Heart left ventricle (tissue), 16 donors: ENCODE results near the gene HIGD1C. TPM values are rescaled to one million over a fixed set of nuclear protein-coding genes. Genes with fewer than 3 reads are reported as not detected.
A peak's percentile ranks its signal among the peaks of the same experiment; 100 is the strongest.
"Not testable (repeated sequence)": the region's sequence is repeated elsewhere in the genome, so short reads cannot be mapped to it uniquely, and the experiment has no call there.

Experiments
- ATAC-seq, 4 donors: fragments of 200-7000 bp; cut with Tn5 transposase; one replicate each; pipeline ENCODE4 v1.9.1; 2020 to 2022; ENCODE audit warnings: moderate library complexity in 4 of 4, mild to moderate bottlenecking in 3 of 4, moderate number of reproducible peaks in 1 of 4
- DNase-seq, 5 donors: peaks; one replicate each; pipeline ENCODE4 v3.0.0-alpha.2; 2020
- H3K27ac ChIP-seq, 12 donors: fragments of 200-600 bp; sonication (generic) in 4 of 12; one replicate each; pipeline versions ENCODE4 v1.5.0 to v1.8.0; 2016 to 2022; ENCODE audit warnings: mild to moderate bottlenecking in 2 of 12
- H3K27me3 ChIP-seq, 9 donors: fragments of 200-600 bp; sonication (generic) in 2 of 9; one replicate each; pipeline versions ENCODE4 v1.5.1 to v1.8.0; 2016 to 2022; ENCODE audit warnings: mild to moderate bottlenecking in 3 of 9
- H3K36me3 ChIP-seq, 9 donors: fragments of 200-600 bp; sonication (generic) in 2 of 9; one replicate each; pipeline versions ENCODE4 v1.5.0 to v1.8.0; 2018 to 2022; ENCODE audit warnings: mild to moderate bottlenecking in 2 of 9
- H3K4me1 ChIP-seq, 12 donors: fragments of 200-600 bp; sonication (generic) in 4 of 12; one replicate each; pipeline versions ENCODE4 v1.5.0 to v1.8.0; 2016 to 2022; ENCODE audit warnings: mild to moderate bottlenecking in 3 of 12
- H3K4me3 ChIP-seq, 12 donors: fragments of 200-600 bp; sonication (generic) in 4 of 12; one replicate each; pipeline versions ENCODE4 v1.5.0 to v1.8.0; 2017 to 2022; ENCODE audit warnings: mild to moderate bottlenecking in 9 of 12, moderate library complexity in 4 of 12
- H3K9me3 ChIP-seq, 12 donors: fragments of 200-600 bp; sonication (generic) in 4 of 12; one replicate each; pipeline versions ENCODE4 v1.5.0 to v1.8.0; 2016 to 2022; ENCODE audit warnings: mild to moderate bottlenecking in 1 of 12
- POLR2A ChIP-seq, 2 donors: fragments of 450-650 bp; IDR thresholded peaks; one replicate each; pipeline ENCODE4 v1.6.1; 2017; ENCODE audit warnings: antibody characterized with exemption in 2 of 2, mild to moderate bottlenecking in 2 of 2, moderate library complexity in 2 of 2
- WGBS, 4 donors: extraction: QIAGEN DNeasy Blood & Tissue Kit in 2 of 4; methylation state at CpG; one replicate each; pipeline versions ENCODE4 v1.1.5 to v1.1.7; 2013 to 2018; 5-methylcytosine and 5-hydroxymethylcytosine counted together
- intact Hi-C, 10 donors: fragments of 100-400 bp; cut with DNase I; formaldehyde crosslinking; loops; one replicate each; pipeline versions ENCODE4 v1.11.1 to v1.14.2; 2022
- polyA plus RNA-seq, 2 donors: library from polyadenylated mRNA; stranded (reverse); fragments of 200-250 nt; gene quantifications; one replicate each; pipeline ENCODE4 v1.2.3, GENCODE V29; 2013
- total RNA-seq, 9 donors: library from RNA; depleted of rRNA in 2 of 9; stranded (reverse); fragments of >200 nt in 2 of 9; fragmentation: NEBNext Ultra II Directional in 3 of 9; extraction: Animal tissue kit (Norgen Biotek cat#: 25700) in 3 of 9; gene quantifications; one replicate each; pipeline versions ENCODE4 v1.1.0 to v1.2.4, GENCODE V29; 2016 to 2023
- TF ChIP-seq, protein P1 (sequence below), 12 donors: fragments of 200-600 bp; sonication (generic) in 4 of 12; IDR thresholded peaks; one replicate each; pipeline versions ENCODE4 v1.5.0 to v1.8.0; 2018 to 2022; ENCODE audit warnings: antibody characterized with exemption in 12 of 12, mild to moderate bottlenecking in 5 of 12
- donor health status: ischemic (EF 13 %, LVEDD 7.1; RV severe dilation, severe dysfunction).
- donor health status: healthy with polysubstance abuse.
- donor health status: DM: no; HTN: yes; CAD: no.
- donor health status: DM: no; HTN: no; CAD: no.
- donor health status: ischemic (EF 25% LVEDD 6.9; RV normal size, moderate dysfunction).
- donor health status: ischemic (EF 25% LVEDD 5.7; RV mildly dilated, moderate dysfunction).
- donor health status: healthy.
- donor health status: DM: yes; HTN: yes; CAD: no.
- donor health status: ischemic (EF 35%, LVEDD 5.7; RV mildly dilated, moderate dysfunction).
- donor health status: nonischemic (EF 11% LVEDD 7.7; RV severe dilation, severe dysfunction).
- donor health status: DM: yes; HTN: yes; CAD: no.
- donor health status: PGD.
- donor health status: ischemic (EF 29% LVEDD 5.4; RV normal size, mild dysfunction).
- donor health status: nonischemic (EF 23%, LVEDD 6.1; RV moderate dilation, normal function).

Gene HIGD1C
- total and polyA plus RNA-seq, 11 donors: not detected

DNA sequence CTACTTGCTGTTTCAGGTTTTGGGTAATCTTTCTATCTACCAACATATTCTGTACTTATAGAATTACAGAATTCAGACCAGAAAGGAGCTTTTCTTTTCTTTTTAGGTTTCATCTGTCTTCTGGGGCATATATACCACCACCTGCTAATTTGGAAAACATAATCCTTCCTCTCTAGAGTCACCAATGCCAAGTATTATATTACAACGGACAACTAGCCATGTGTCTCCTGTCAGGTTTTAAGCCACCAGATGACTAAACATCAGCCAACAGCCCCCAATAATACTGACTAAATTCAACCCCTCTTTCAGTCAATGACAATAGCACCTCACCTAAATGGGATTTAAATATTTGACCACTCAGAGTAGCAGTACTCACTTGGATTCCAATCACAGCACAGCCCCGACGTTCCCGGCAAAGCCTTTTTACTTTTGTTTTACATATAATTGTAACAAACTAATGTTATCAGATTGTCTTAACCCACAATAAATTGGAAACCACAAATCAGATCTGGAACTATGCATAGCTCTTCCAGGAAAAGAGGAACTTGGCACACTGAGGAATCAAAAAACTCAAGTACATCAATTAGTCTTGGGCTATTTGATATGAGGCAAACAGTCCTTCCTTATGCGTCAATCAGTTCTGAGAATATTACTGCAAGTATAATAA, 60.4 kb downstream of the HIGD1C start:
- DNase-seq (no peak), ATAC-seq (peak in 1 of 4 donors; percentile 27)
- Histone ChIP-seq H3K9me3 (no peaks in the 10 kb centered on the region), H3K4me3 (no peak overlapping the region), H3K4me1 (peaks cover 0 to 53% (median 11%) of the 10 kb centered on the region in 12 donors), H3K27ac (peak overlapping the region in 1 of 12 donors; percentile 56), H3K27me3 (no peaks in the 10 kb centered on the region), H3K36me3 (peaks cover 0 to 11% (median 3%) of the 10 kb centered on the region in 9 donors)
- no peak for TF ChIP-seq POLR2A (IDR thresholded peaks at IDR 0.05)
- TF ChIP-seq, protein P1, sequence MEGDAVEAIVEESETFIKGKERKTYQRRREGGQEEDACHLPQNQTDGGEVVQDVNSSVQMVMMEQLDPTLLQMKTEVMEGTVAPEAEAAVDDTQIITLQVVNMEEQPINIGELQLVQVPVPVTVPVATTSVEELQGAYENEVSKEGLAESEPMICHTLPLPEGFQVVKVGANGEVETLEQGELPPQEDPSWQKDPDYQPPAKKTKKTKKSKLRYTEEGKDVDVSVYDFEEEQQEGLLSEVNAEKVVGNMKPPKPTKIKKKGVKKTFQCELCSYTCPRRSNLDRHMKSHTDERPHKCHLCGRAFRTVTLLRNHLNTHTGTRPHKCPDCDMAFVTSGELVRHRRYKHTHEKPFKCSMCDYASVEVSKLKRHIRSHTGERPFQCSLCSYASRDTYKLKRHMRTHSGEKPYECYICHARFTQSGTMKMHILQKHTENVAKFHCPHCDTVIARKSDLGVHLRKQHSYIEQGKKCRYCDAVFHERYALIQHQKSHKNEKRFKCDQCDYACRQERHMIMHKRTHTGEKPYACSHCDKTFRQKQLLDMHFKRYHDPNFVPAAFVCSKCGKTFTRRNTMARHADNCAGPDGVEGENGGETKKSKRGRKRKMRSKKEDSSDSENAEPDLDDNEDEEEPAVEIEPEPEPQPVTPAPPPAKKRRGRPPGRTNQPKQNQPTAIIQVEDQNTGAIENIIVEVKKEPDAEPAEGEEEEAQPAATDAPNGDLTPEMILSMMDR (IDR thresholded peaks at IDR 0.05): no peak
- intact Hi-C loops: loop anchor here in 1 of 10 donors (10.0 kb wide), 1 partner anchor 78 kb away; no protein-coding TSS in a partner anchor
- 69 to 81% (median 75%) methylated on average over 5 of the region's 5 CpGs for WGBS, 4 donors

DNA sequence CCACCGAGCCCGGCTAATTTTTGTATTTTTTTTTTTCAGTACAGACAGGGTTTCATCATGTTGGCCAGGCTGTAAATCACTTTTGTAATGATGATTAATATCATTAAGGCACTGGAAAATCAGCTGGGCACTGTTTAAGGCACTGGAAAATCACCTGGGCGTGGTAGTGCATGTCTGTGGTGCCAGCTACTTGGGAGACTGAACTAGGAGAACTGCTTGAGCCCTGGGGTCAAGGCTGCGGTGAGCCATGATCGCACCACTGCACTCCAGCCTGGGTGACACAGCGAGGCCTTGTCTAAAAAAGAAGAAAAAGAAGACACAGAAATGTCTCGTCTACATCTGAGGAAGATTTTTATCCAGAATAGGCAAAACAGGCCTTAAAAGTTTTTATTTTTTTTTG, 61.1 kb downstream of the HIGD1C start:
- TF ChIP-seq, protein P1 (IDR thresholded peaks at IDR 0.05): no peak
- no peak for TF ChIP-seq POLR2A (IDR thresholded peaks at IDR 0.05)
- intact Hi-C loops: loop anchor here in 1 of 10 donors (10.0 kb wide), 1 partner anchor 79 kb away; no protein-coding TSS in a partner anchor
- Histone ChIP-seq H3K27ac (peak overlapping the region in 1 of 12 donors; percentile 56), H3K9me3 (no peaks in the 10 kb centered on the region), H3K27me3 (no peaks in the 10 kb centered on the region), H3K36me3 (peaks cover 0 to 4% (median 0%) of the 10 kb centered on the region in 9 donors), H3K4me3 (no peak overlapping the region), H3K4me1 (peaks cover 0 to 52% (median 11%) of the 10 kb centered on the region in 12 donors)
- no peak for ATAC-seq
- 95 to 100% (median 98%) methylated on average over 7 of the region's 7 CpGs for WGBS, 4 donors
- DNase-seq: no peak

DNA sequence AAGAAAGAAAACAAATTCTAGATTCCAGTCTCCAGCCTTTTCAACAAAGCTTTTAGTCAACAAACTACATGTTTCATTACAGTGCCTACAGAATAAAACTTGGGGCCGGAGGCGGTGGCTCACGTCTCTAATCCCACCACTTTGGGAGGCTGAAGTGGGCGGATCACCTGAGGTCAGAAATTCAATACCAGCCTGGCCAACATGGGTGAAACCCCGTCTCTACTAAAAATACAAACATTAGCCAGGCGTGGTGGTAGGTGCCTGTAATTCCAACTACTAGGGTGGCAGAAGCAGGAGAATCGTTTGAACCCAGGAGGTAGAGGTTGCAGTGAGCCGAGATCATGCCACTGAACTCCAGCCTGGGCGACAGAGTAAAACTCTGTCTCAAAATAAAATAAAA, 62.1 kb downstream of the HIGD1C start:
- ATAC-seq, H3K27ac ChIP-seq, DNase-seq, H3K4me3 ChIP-seq, H3K9me3 ChIP-seq, H3K27me3 ChIP-seq, H3K36me3 ChIP-seq: not testable (repeated sequence)
- intact Hi-C loops: loop anchor here in 1 of 10 donors (10.0 kb wide), 1 partner anchor 80 kb away; no protein-coding TSS in a partner anchor
- WGBS, 4 donors: 87 to 94% (median 91%) methylated on average over 9 of the region's 9 CpGs
- H3K4me1 ChIP-seq: peaks cover 0 to 50% (median 11%) of the 10 kb centered on the region in 12 donors

DNA sequence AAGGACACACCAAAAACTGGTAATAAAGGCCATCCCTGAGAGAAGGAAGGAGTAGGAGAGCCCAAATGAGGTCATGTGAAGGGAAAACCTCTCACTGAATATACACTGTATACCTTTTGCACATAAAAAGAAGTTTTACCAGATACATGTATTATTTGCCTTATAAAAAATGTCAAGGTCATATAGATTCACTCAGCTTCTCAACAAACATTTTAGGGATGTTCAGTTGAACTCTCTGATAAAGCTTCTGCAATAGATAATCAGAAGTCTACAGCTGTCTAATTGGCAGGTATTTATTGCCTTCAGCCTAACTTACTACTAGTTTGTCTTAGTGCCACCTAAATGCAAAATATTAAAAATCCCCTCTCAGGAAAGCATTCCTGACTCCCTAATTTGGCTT, 65.1 kb downstream of the HIGD1C start:
- Histone ChIP-seq H3K9me3 (no peaks in the 10 kb centered on the region), H3K27ac (no peak overlapping the region), H3K36me3 (no peaks in the 10 kb centered on the region), H3K4me3 (no peak overlapping the region), H3K4me1 (peaks cover 0 to 53% (median 10%) of the 10 kb centered on the region in 12 donors), H3K27me3 (no peaks in the 10 kb centered on the region)
- no peak for ATAC-seq
- intact Hi-C loops: loop anchor here in 1 of 10 donors (10.0 kb wide), 1 partner anchor 83 kb away; no protein-coding TSS in a partner anchor
- TF ChIP-seq POLR2A (IDR thresholded peaks at IDR 0.05): no peak
- TF ChIP-seq, protein P1 (IDR thresholded peaks at IDR 0.05): no peak
- no peak for DNase-seq
